WERI-Rb-1 (cell line): Measurements from ENCODE around the gene KIR2DL4.
"Not testable (repeated sequence)": the region's sequence is repeated elsewhere in the genome, so short reads cannot be mapped to it uniquely, and the experiment has no call there.

ENCODE experiments used
- DNase-seq: peaks from one replicate; pipeline ENCODE4 v3.0.0-alpha.2; 2020
- H3K27ac ChIP-seq: fragments of 250-450 bp; sonication (Bioruptor Pico); 2 replicates; pipeline ENCODE4 v1.5.1; 2020; ENCODE audit warnings: mild to moderate bottlenecking, moderate library complexity
- H3K27me3 ChIP-seq: fragments of 250-450 bp; sonication (Bioruptor Pico); 2 replicates; pipeline ENCODE4 v1.5.1; 2021; ENCODE audit warnings: mild to moderate bottlenecking, low read depth, moderate library complexity; ENCODE audit not compliant: insufficient read depth, severe bottlenecking
- H3K36me3 ChIP-seq: fragments of 250-450 bp; sonication (Bioruptor Pico); 2 replicates; pipeline ENCODE4 v1.5.1; 2020; ENCODE audit warnings: mild to moderate bottlenecking, moderate library complexity
- H3K4me3 ChIP-seq: 2 replicates; pipeline ENCODE4 v1.5.1; 2011; ENCODE audit warnings: low read depth, mild to moderate bottlenecking, control low read depth, low read length
- H3K9me3 ChIP-seq: fragments of 250-450 bp; sonication (Bioruptor Pico); 2 replicates; pipeline ENCODE4 v1.5.1; 2021; ENCODE audit warnings: mild to moderate bottlenecking, moderate library complexity; ENCODE audit not compliant: severe bottlenecking
- TF ChIP-seq, protein P1 (sequence below): IDR thresholded peaks from 2 replicates; pipeline ENCODE4 v1.5.1; 2011; ENCODE audit warnings: low read depth, mild to moderate bottlenecking, control low read depth, inconsistent platforms, low read length

Gene KIR2DL4

DNA sequence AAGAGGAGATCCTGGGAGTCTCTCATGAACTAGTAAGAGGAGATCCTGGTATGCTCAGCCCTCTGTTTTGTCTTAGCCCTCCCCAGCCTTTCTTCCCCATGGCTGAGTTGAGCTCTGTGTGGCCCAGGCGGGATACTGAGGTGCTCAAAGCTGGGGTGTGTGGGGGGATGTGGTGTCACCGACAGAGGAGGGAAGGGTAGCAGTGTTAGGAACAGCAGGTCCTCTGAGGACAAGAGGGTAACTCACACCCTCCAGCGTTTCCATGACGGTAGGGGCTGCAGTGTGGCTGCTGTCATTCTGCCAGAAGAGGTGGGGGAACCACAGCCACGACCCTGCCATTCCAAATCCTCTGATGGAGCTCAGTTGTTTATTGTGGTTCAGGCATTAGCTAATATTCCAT lies 691 bp downstream of the KIR2DL4 start:
- no peaks in the 10 kb centered on the region for H3K36me3 ChIP-seq
- TF ChIP-seq, protein P1, sequence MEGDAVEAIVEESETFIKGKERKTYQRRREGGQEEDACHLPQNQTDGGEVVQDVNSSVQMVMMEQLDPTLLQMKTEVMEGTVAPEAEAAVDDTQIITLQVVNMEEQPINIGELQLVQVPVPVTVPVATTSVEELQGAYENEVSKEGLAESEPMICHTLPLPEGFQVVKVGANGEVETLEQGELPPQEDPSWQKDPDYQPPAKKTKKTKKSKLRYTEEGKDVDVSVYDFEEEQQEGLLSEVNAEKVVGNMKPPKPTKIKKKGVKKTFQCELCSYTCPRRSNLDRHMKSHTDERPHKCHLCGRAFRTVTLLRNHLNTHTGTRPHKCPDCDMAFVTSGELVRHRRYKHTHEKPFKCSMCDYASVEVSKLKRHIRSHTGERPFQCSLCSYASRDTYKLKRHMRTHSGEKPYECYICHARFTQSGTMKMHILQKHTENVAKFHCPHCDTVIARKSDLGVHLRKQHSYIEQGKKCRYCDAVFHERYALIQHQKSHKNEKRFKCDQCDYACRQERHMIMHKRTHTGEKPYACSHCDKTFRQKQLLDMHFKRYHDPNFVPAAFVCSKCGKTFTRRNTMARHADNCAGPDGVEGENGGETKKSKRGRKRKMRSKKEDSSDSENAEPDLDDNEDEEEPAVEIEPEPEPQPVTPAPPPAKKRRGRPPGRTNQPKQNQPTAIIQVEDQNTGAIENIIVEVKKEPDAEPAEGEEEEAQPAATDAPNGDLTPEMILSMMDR = no peak
- DNase-seq = no peak
- H3K27ac ChIP-seq = no peak overlapping the region
- H3K9me3 ChIP-seq = no peaks in the 10 kb centered on the region
- H3K27me3 ChIP-seq = peaks cover 74% of the 10 kb centered on the region
- no peak overlapping the region for H3K4me3 ChIP-seq

DNA sequence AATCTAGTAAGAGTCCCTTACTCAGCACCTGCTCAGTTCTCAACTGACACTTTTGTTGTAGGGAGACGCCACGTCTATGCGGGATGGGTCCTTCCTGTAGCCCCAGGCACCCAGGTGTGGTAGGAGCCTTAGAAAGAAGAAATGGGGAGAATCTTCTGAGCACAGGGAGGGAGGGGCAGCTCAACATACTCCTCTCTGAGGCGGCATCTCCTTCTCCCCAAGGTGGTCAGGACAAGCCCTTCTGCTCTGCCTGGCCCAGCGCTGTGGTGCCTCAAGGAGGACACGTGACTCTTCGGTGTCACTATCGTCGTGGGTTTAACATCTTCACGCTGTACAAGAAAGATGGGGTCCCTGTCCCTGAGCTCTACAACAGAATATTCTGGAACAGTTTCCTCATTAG lies 1.2 kb downstream of the KIR2DL4 start:
- TF ChIP-seq, protein P1 = no peak
- H3K27ac ChIP-seq = no peak overlapping the region
- H3K4me3 ChIP-seq = no peak overlapping the region
- no peaks in the 10 kb centered on the region for H3K36me3 ChIP-seq
- no peak for DNase-seq
- peaks cover 74% of the 10 kb centered on the region for H3K27me3 ChIP-seq
- H3K9me3 ChIP-seq = no peaks in the 10 kb centered on the region

DNA sequence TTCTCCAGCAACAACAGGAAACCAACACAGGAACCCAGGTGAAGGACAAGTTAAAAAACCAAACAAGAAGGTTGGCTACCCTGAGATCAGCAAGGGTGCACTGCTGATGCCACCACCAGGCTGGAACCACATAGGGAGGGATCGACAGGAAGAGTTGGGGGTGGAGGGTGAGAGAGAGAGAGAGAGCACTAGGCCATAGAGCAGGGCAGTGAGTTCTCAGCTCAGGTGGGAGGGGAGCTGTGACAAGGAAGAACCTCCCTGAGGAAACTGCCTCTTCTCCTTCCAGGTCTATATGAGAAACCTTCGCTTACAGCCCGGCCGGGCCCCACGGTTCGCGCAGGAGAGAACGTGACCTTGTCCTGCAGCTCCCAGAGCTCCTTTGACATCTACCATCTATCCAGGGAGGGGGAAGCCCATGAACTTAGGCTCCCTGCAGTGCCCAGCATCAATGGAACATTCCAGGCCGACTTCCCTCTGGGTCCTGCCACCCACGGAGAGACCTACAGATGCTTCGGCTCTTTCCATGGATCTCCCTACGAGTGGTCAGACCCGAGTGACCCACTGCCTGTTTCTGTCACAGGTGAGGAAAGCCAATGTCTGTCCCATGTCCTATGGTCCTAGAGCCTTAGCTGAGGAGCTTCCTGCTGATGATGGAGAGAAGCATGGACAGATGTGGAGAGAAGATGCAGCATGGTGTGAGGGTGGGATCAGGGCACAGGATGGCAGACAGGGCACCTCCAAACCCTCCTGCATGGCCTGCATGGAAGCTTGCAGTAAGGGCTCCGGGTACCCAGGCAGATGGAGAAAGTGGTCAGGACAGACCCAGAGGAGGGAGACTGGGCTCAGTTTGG lies 2.5 kb downstream of the KIR2DL4 start:
- peaks cover 78% of the 10 kb centered on the region for H3K27me3 ChIP-seq
- H3K27ac ChIP-seq = no peak overlapping the region
- H3K36me3 ChIP-seq = no peaks in the 10 kb centered on the region
- no peak for DNase-seq
- no peaks in the 10 kb centered on the region for H3K9me3 ChIP-seq
- no peak overlapping the region for H3K4me3 ChIP-seq
- TF ChIP-seq, protein P1 = no peak

DNA sequence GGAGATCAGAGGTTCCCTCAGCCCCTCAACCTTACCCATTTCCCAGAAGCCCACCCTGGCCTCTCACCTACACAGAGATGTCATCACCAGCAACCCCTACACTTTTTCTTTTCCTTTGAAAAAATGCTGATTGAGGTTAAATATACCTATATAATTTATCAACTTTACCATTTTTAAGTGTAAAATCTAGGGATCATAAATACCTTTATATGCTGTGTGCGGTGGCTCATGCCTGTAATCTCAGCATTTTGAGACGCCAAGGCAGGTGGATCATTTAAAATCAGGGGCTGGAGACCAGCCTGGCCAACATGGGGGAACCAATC lies 3.1 kb downstream of the KIR2DL4 start:
- TF ChIP-seq, protein P1 = no peak
- no peaks in the 10 kb centered on the region for H3K9me3 ChIP-seq

DNA sequence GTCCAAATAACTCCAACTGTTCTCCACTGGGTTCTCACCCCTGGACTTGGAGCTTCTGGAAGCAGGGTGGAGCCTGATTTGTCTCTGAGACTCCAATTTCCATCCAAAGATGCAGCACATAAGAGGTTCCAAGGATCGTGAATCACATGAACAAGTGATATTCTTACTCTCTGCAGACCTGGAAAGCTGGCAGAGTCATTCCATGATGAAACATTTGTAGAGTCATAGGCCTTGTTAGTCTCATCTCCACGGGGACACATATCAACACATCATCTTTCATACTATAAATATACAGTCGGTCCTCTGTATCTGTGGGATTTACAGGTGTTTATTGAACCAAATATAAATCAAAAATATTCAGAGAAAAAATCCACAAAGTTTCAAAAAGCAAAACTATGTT lies 11.2 kb downstream of the KIR2DL4 start:
- not testable (repeated sequence) for DNase-seq, H3K9me3 ChIP-seq

More for the DNA sequence above, 3.1 kb downstream of the KIR2DL4 start:
- Histone ChIP-seq H3K27ac (no peak overlapping the region), H3K4me3 (no peak overlapping the region), H3K27me3 (peaks cover 79% of the 10 kb centered on the region), H3K36me3 (no peaks in the 10 kb centered on the region)
- no peak for DNase-seq

DNA sequence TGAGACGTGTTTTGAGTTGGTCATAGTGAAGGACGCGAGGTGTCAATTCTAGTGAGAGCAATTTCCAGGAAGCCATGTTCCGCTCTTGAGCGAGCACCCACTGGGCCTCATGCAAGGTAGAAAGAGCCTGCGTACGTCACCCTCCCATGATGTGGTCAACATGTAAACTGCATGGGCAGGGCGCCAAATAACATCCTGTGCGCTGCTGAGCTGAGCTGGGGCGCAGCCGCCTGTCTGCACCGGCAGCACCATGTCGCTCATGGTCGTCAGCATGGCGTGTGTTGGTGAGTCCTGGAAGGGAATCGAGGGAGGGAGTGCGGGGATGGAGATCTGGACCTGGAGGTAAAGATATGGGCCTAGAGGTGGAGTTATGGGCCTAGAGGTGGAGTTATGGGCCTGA lies 12.8 kb downstream of the KIR2DL4 start, which contains the start of gene KIR3DL1:
Gene KIR3DL1, plus strand, starts transcription at position 218 of the 400 bp plus-strand sequence.
- not testable (repeated sequence) for H3K9me3 ChIP-seq, H3K36me3 ChIP-seq

More for the DNA sequence above, 11.2 kb downstream of the KIR2DL4 start:
- not testable (repeated sequence) for H3K27ac ChIP-seq, H3K36me3 ChIP-seq, H3K4me3 ChIP-seq
- peaks cover 39% of the 10 kb centered on the region for H3K27me3 ChIP-seq

More for the DNA sequence above, 12.8 kb downstream of the KIR2DL4 start, which contains the start of gene KIR3DL1:
- not testable (repeated sequence) for DNase-seq, H3K27ac ChIP-seq, H3K4me3 ChIP-seq
- H3K27me3 ChIP-seq = peaks cover 25% of the 10 kb centered on the region
